Mesenteric fat pad (tissue), 1 donor: ENCODE data around the gene MMP19. TPM values are rescaled to one million over a fixed set of nuclear protein-coding genes. Genes with fewer than 3 reads are reported as not detected.

Experiments used
- DNase-seq: peaks from one replicate; pipeline ENCODE4 v3.0.0-alpha.2; 2020; ENCODE audit warnings: low spot score
- total RNA-seq: library from RNA; stranded (reverse); fragmentation: NEBNext Ultra II Directional; extraction: Animal tissue kit (Norgen Biotek cat#: 25700); gene quantifications from one replicate; pipeline ENCODE4 v1.2.1, GENCODE V29; 2021
- donor health status: DM: yes; HTN: yes; CAD: no.

The MMP19 gene
- total RNA-seq, 1 donor from 2014 or later = 774 TPM

GRCh38 chr12:55816881-55817344 lies 25.8 kb downstream of the MMP19 start:
- DNase-seq = no peak

GRCh38 chr12:55815473-55815872 lies 27.3 kb downstream of the MMP19 start:
- no peak for DNase-seq

GRCh38 chr12:55814257-55814656 lies 28.5 kb downstream of the MMP19 start:
- DNase-seq = no peak

- DNase-seq = no peak
These were observed 30.6 kb downstream of the MMP19 start for GRCh38 chr12:55812088-55812487.

- no peak for DNase-seq
These were observed 33.5 kb downstream of the MMP19 start for GRCh38 chr12:55809274-55809673.

- no peak for DNase-seq
These were observed 35.8 kb downstream of the MMP19 start for GRCh38 chr12:55806982-55807381.

GRCh38 chr12:55797550-55797949 lies 45.2 kb downstream of the MMP19 start:
- DNase-seq = no peak

GRCh38 chr12:55797068-55797467 lies 45.7 kb downstream of the MMP19 start:
- no peak for DNase-seq

- no peak for DNase-seq
These were observed 46.8 kb downstream of the MMP19 start for GRCh38 chr12:55795950-55796349.

- DNase-seq = no peak
These were observed 52.8 kb downstream of the MMP19 start for GRCh38 chr12:55789893-55790292.

- no peak for DNase-seq
These were observed 53.6 kb downstream of the MMP19 start for GRCh38 chr12:55789171-55789570.

- DNase-seq = no peak
These were observed 54.2 kb downstream of the MMP19 start for GRCh38 chr12:55788546-55788945.

Other genes starting within 250 kb of the MMP19 start
- not detected for gene OR10P1, start 206.0 kb downstream of the MMP19 start, total RNA-seq
- gene ITGA7, start 135.0 kb downstream of the MMP19 start, total RNA-seq = 536 TPM
- gene BLOC1S1, start 126.9 kb downstream of the MMP19 start, total RNA-seq = 136 TPM
- 123 TPM for gene RDH5, start 122.5 kb downstream of the MMP19 start, total RNA-seq
- 1,545 TPM for gene CD63, start 113.9 kb downstream of the MMP19 start, total RNA-seq
- gene GDF11, start 99.8 kb downstream of the MMP19 start, total RNA-seq = 5.8 TPM
- 39.0 TPM for gene SARNP, start 25.2 kb downstream of the MMP19 start, total RNA-seq
- gene ORMDL2, start 24.9 kb downstream of the MMP19 start, total RNA-seq = 49.7 TPM
- 28.1 TPM for gene DNAJC14, start 13.3 kb downstream of the MMP19 start, total RNA-seq
- gene PYM1, start 85.0 kb upstream of the MMP19 start, total RNA-seq = 30.5 TPM
- 32.4 TPM for gene DGKA, start 88.2 kb upstream of the MMP19 start, total RNA-seq
- gene PMEL, start 123.1 kb upstream of the MMP19 start, total RNA-seq = 0.64 TPM
- gene CDK2, start 123.9 kb upstream of the MMP19 start, total RNA-seq = 21.4 TPM
- gene RAB5B, start 131.1 kb upstream of the MMP19 start, total RNA-seq = 88.2 TPM
- 27.7 TPM for gene SUOX, start 154.3 kb upstream of the MMP19 start, total RNA-seq
- gene IKZF4, start 178.1 kb upstream of the MMP19 start, total RNA-seq = 25.8 TPM
- 45.3 TPM for gene RPS26, start 199.0 kb upstream of the MMP19 start, total RNA-seq
- 1.9 TPM for gene ERBB3, start 237.2 kb upstream of the MMP19 start, total RNA-seq